Central memory CD4-positive, alpha-beta T cell (primary cell): ENCODE measurements around the gene NKIRAS2.
A peak's percentile ranks its signal among the peaks of the same experiment; 100 is the strongest.

Experiments
- DNase-seq: peaks from one replicate; pipeline ENCODE4 v3.0.0; 2022

NKIRAS2 gene

DNA sequence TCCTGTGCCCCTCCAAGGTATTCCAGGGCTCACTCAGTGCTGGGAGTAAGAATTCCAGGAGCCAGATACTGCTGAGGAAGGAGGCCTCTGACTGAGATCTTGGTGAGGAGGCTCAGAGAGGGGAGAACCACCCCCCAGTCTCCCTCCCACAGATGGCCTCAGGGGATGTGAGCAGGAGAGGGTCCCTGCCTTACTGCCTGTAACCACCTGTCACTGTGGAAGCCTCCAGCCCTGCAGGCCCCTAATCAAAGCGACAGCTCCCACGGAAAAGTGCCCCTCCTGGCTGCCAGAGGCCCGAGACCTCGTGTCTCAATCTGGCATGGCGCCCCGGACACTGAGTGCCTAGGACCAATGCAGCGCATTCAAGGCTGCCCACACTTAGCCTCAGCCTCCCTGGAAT is 38.2 kb downstream of the NKIRAS2 start:
- no peak for DNase-seq

- no peak for DNase-seq
Measured at GRCh38 chr17:42059815-42060214, 39.9 kb downstream of the NKIRAS2 start.

DNA sequence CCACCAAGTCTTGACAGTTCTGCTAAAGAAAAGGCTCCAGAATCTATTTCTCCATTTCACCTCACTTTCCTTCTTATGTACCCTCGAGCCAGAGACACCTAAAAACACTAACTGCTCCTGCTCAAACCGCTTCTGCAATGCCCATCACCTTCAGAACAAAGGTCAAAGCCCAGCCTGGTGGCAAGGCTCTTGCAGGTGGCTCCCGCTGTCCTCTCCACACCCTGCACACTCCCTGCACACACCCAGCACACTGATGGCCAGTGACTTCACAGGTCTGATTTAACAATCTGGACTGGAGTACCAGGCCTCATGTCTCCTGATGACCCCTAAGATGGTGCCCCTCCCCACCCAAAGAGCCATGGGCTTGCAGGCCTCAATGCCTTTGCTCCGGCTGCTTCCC is 40.3 kb downstream of the NKIRAS2 start:
- DNase-seq = no peak

GRCh38 chr17:42061646-42062487 is 42.0 kb downstream of the NKIRAS2 start:
- no peak for DNase-seq

DNA sequence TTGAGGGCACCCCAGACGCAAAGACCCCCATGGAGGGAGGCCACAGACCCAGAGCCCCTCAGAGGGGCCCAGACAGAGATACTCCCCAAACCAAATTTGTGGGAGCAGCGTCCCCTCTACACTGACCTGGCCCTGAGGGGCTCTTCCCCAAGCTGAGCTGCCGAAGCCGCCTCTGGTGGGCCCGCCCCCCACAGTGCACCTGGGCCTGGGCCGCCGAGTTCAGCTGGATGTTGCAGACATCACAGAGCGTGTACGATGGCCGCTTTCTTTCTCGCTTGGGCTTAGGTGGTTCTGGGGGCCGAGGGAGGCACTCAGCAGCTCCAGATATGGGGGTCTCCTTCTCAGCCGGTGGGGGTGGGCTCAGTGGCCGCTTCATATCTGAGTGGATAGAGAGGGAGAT is 42.8 kb downstream of the NKIRAS2 start:
- no peak for DNase-seq

DNA sequence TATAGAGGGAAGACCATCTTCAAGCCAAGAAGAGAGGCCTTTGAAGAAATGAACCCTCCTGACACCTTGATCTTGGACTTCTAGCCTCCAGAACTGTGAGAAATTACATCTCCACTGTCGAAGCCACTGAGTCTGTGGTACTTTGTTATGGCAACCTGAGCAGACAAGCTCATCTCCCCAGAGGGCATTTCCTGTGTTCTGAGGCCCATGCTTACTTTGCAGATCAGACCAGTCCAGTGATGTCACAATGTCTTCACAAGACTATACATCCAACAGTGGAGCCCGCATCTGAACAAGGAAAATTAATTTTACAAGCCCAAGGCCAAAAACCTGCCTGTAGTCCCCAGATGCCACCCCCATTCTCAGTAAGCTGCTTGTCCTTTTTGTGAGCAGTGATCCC is 45.3 kb downstream of the NKIRAS2 start:
- DNase-seq = no peak

DNA sequence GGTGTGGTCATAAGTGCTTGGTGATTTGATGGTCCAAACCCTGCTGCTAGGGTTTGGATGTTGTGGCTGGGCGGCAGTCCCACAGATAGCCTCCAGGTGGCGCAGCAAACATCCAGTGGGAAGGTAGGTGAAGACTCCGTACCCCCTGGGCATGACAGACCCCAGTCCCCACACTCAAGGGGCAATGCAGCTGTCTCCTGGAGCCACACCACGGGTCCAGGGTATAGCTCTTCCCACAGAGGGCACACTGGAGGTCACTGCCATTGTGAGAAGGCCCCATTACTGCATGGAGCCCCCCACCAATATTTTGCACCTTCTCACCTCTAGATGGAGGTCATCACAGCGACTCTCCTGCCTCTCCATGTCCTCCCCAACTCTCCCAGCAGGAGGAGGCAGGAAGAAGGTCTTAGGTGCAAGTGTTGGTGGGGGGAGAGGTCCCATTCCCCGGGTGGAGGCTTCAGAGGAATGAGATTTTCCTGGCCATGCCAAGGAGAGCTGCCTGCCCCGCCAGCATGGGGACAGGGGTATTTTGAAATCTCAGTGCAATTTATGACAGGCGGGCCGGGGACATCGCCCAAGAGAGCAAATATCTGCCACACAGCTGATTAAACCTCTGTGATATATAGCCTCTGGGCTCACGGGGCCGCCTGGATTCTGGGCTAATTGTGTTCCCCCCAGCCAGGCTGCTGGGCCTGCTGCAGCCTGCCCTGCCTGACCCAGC is 47.6 kb downstream of the NKIRAS2 start:
- DNase-seq = peak; percentile 45

GRCh38 chr17:42068979-42069378 is 49.1 kb downstream of the NKIRAS2 start:
- DNase-seq = no peak

DNA sequence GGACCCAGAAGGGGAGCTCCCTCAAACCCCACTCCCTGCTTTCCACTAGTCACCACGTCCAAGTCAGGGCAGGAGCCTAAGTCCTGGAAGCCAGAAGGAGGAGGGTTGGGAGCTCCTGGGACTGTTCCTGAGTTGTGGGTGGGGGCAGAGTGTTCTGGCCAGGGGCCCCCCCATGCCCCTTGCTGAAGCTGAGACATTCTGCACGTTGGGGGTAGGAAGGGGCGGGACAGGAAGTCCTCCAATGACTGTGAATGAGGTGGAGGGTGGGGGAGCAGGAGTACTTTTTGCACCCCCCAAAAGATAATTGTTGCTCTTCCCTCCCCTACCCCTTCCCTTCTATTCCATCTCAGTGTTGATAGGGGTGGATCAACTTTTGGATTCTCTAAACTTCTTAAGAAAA is 51.9 kb downstream of the NKIRAS2 start:
- no peak for DNase-seq

DNA sequence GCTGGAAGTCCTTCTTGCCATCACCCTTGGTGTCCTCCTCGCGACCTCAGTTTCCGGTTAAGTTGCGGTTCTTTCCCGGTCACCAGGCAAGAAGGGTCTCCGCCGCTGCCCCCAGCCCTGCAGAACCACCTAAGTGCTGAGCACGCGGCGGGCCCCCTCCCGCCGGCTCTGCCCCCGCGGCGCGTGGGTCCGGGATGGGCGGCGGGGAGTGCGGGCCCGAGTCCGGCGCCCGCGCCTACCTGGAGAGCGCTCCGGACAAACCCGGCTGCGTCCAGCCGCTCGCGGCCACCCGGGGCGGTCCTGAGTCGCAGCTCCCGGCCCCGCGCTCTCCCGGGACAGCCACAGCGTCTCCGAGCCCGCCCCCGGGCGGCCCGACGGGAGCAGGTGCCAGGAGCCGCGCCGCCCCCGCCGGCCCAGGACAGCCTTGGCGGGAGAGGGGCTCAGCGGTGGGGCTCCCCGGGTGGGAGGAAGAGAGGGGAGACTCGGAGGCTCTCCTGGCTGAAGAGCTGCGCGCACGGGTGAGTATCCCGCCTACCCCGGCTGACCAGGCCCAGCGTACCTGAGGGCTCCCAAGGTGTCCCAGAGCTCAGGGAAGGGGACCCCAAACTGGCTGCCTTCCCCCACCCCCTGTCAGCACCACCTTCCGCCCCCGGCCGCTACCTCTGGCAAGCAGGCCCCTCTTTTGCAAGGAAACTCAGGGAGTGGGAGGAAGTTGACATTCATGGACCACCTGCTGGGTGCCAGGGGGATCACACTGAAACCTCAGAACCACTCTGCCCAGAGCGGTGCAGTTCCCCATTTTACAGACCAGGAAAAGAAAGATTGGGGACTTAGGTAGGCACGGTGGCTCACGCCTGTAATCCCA is 52.7 kb downstream of the NKIRAS2 start:
- DNase-seq = no peak
